Measurements from ENCODE around the gene GFRA4.

The GFRA4 gene

DNA sequence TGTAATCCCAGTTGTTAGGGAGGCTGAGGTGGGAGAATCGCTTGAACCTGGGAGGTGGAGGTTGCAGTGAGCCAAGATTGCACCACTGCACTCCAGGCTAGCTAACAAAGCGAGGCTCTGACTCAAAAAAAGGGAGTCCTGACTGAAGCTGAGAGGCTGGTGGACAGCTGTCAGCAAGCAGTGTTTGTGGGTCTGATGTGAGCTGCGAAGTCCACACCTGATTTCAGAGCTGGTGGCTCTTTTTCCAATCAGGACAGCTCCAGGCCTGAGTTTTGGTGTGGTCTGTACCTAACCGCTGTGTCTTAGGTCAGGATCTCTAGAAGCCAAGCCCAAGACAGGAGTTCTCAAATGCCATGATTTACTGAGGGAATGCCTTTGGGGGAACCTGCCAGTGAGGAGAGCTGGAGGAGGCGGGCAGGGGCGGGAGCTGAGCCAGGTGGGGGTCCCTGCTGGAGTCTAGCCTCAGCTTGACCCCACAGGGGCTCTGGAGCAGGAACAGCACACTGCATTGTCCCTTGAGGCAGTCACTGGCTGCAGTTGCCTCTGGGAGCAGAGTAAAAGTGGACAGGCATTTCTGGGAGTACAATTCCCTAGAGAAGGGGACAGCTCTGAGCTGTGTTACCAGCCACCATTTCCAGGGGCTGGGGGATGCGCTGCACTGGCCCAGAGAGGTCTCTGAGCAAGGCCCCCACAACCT lies 5.0 kb downstream of the GFRA4 start:
- peaks cover 53% of the 10 kb centered on the region for H3K27me3 ChIP-seq (ENCODE audit: control insufficient read depth, insufficient read depth, low read length)
- H3K9ac ChIP-seq (ENCODE audit: low read depth, low read length), result no peak overlapping the region
- no peaks in the 10 kb centered on the region for H3K36me3 ChIP-seq (ENCODE audit: insufficient read depth, low read length)
- H3K9me3 ChIP-seq (replicated peaks; ENCODE audit: low read length), result no peaks in the 10 kb centered on the region
- no peak overlapping the region for H3K4me3 ChIP-seq (ENCODE audit: low read length)
- no peaks in the 10 kb centered on the region for H3K4me1 ChIP-seq (ENCODE audit: control insufficient read depth, insufficient read depth, low read length)
- H3K4me2 ChIP-seq (ENCODE audit: low read length), result no peak overlapping the region

- Histone ChIP-seq H3K9ac (ENCODE audit: low read depth, low read length) (no peak overlapping the region), H3K27me3 (ENCODE audit: control insufficient read depth, insufficient read depth, low read length) (peaks cover 23% of the 10 kb centered on the region), H3K4me2 (ENCODE audit: low read length) (no peak overlapping the region), H3K36me3 (ENCODE audit: insufficient read depth, low read length) (no peaks in the 10 kb centered on the region), H3K4me1 (ENCODE audit: control insufficient read depth, insufficient read depth, low read length) (no peaks in the 10 kb centered on the region), H3K9me3 (replicated peaks; ENCODE audit: low read length) (no peaks in the 10 kb centered on the region), H3K4me3 (ENCODE audit: low read length) (no peak overlapping the region)
Observed at GRCh38 chr20:3655131-3655405, 8.1 kb downstream of the GFRA4 start.

DNA sequence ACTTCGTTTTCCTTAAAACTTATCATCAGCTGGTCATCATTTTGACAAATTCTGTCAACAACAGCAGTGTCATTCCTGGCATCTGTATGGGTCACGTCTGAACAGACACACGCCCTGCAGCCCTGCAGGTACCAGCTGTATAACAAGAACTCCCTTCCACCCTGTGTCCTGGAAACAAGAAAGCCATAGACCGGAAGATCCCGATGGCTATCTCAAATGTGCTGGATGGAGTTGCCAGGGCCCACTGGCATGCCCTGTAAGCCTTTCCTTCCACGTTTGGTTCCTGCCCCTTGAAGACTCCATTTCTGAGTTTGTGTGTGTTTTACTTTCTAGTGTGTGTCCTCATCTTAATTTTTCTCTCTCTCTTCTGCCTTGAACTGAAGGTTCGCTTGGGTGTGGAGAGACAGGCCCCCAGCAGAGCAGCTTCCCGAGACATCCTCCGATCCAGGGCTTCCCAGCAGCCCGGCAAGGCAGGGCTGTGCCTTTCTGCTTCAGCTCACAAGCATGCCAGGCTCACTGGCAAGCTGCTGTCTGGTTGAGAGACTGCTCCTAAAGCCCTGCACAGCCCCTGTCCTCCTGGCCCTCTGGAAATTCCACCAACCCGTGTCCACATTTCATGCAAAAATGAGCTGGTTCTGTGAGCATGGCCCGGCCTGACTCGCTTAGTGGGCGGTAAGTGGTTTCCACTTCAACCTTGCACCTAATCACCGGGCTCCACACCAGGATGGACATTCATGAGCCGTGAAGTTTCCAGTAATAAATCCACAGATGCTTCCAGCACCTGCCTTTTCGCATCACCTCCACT lies 8.7 kb downstream of the GFRA4 start:
- Histone ChIP-seq H3K4me3 (ENCODE audit: low read length) (no peak overlapping the region), H3K4me1 (ENCODE audit: control insufficient read depth, insufficient read depth, low read length) (no peaks in the 10 kb centered on the region), H3K9me3 (replicated peaks; ENCODE audit: low read length) (no peaks in the 10 kb centered on the region), H3K36me3 (ENCODE audit: insufficient read depth, low read length) (no peaks in the 10 kb centered on the region), H3K4me2 (ENCODE audit: low read length) (no peak overlapping the region), H3K27me3 (ENCODE audit: control insufficient read depth, insufficient read depth, low read length) (peaks cover 18% of the 10 kb centered on the region), H3K9ac (ENCODE audit: low read depth, low read length) (no peak overlapping the region)

DNA sequence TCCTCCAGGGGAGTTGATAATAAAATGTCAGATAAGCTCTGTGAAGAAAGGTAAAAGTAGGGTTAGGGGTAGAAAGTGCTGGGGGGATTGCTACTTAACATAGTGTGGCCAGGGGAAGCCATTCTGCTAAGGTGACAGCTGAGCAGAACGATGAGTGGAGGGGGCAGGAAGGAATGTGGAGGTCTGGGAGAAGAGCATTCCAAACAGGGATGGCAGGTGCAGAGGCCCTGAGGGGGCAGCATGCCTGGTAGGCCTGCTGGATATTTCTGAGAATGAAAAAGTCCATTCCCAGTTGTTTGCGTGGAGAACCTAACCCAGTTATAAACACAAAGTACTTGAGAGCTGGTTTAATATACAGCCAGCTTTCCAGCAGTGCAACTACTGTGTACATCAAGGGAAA lies 9.3 kb downstream of the GFRA4 start:
- H3K4me1 ChIP-seq (ENCODE audit: control insufficient read depth, insufficient read depth, low read length), result no peaks in the 10 kb centered on the region
- peaks cover 12% of the 10 kb centered on the region for H3K27me3 ChIP-seq (ENCODE audit: control insufficient read depth, insufficient read depth, low read length)
- no peaks in the 10 kb centered on the region for H3K9me3 ChIP-seq (replicated peaks; ENCODE audit: low read length)
- H3K4me2 ChIP-seq (ENCODE audit: low read length), result no peak overlapping the region
- H3K9ac ChIP-seq (ENCODE audit: low read depth, low read length), result no peak overlapping the region
- no peaks in the 10 kb centered on the region for H3K36me3 ChIP-seq (ENCODE audit: insufficient read depth, low read length)
- H3K4me3 ChIP-seq (ENCODE audit: low read length), result no peak overlapping the region

DNA sequence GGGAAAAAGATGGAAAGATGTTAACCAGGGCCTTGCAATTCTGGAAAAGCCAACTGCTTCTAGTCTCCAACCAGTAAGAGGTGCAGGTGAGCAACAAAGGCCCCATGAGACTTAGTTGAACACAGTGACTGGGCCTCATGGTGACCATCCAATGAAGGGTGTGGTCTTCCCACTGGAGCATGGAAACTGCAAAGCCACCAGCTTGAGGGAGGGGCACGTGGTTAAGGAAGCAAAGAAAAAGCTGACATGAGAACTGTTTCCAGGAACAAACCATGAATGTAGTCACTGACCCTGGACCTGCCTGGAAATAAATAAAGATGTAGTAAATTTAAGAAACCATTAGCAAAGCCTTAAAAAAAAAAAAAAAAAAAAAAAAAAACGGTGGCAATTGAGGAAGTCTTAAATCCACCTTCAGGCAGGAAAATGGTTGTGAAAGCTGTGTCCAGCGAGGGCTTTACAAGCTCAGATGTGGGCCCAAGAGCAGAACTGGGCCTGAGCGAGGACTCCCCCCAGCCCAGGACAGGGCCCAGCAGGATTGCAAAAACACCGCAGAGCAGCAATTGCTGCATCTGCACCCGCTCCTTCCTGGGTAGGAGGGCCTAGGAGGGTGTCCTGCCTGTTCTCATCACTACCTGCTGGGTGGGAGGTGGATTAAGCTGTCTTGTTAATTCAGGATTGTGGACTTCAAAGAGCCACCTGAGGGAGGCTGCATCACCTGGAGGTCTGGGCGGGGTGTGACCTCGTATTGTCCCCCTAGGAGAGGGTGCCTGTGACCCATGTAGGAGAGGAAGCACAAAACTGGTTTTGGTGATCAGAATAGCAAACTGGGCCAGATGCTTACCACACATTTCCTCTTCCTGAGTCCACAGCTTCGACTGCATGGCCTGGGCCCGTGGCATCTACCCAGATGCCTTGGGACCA lies 10.3 kb downstream of the GFRA4 start:
- Histone ChIP-seq H3K4me2 (ENCODE audit: low read length) (no peak overlapping the region), H3K9ac (ENCODE audit: low read depth, low read length) (no peak overlapping the region), H3K27me3 (ENCODE audit: control insufficient read depth, insufficient read depth, low read length) (peaks cover 4% of the 10 kb centered on the region), H3K4me1 (ENCODE audit: control insufficient read depth, insufficient read depth, low read length) (no peaks in the 10 kb centered on the region), H3K36me3 (ENCODE audit: insufficient read depth, low read length) (no peaks in the 10 kb centered on the region), H3K9me3 (replicated peaks; ENCODE audit: low read length) (no peaks in the 10 kb centered on the region), H3K4me3 (ENCODE audit: low read length) (no peak overlapping the region)

- Histone ChIP-seq H3K4me1 (ENCODE audit: control insufficient read depth, insufficient read depth, low read length) (no peaks in the 10 kb centered on the region), H3K4me3 (ENCODE audit: low read length) (no peak overlapping the region), H3K36me3 (ENCODE audit: insufficient read depth, low read length) (no peaks in the 10 kb centered on the region), H3K9ac (ENCODE audit: low read depth, low read length) (no peak overlapping the region), H3K9me3 (replicated peaks; ENCODE audit: low read length) (no peaks in the 10 kb centered on the region), H3K4me2 (ENCODE audit: low read length) (no peak overlapping the region), H3K27me3 (ENCODE audit: control insufficient read depth, insufficient read depth, low read length) (peaks cover under 1% of the 10 kb centered on the region)
Observed at GRCh38 chr20:3652221-3652620, 11.0 kb downstream of the GFRA4 start.

DNA sequence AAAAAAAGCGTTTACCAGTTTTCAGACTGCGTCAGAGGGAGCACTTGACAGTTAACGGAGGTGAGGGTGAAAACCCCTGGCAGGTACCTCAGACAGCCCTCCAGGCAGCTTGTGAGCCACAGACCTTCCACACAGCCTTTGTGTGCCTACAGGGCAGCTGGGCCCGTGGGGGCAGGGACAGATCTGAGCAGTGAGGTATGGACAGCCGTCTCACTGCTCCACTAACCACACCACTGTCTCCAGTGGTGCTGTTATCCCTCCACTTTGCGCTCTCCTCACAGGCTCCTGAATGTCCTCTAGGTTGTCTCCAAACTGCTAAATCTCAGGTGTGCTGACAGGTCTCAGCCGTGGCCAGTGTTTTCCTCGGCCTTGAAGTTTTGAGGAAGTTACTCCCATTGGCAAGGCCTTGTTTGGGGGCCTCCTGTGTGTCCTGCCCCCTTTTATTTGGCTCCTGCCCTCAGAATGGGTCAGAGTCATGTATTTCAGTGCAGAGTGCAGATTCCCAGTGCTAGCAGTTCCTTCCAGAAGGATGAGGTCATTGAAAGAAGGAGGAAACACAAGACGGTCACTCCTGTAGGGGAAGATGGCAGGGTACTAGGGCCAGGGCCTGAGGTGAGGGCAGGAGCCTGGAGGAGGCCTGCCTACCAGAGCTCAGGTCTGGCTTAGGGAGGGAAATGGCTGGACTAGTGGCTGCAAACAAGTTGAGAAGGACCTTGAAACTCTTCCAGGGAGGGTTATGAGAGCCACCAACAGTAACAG lies 11.8 kb downstream of the GFRA4 start:
- H3K27me3 ChIP-seq (ENCODE audit: control insufficient read depth, insufficient read depth, low read length), result no peaks in the 10 kb centered on the region
- H3K4me2 ChIP-seq (ENCODE audit: low read length), result no peak overlapping the region
- no peaks in the 10 kb centered on the region for H3K9me3 ChIP-seq (replicated peaks; ENCODE audit: low read length)
- H3K9ac ChIP-seq (ENCODE audit: low read depth, low read length), result no peak overlapping the region
- no peaks in the 10 kb centered on the region for H3K36me3 ChIP-seq (ENCODE audit: insufficient read depth, low read length)
- H3K4me1 ChIP-seq (ENCODE audit: control insufficient read depth, insufficient read depth, low read length), result no peaks in the 10 kb centered on the region
- no peak overlapping the region for H3K4me3 ChIP-seq (ENCODE audit: low read length)

DNA sequence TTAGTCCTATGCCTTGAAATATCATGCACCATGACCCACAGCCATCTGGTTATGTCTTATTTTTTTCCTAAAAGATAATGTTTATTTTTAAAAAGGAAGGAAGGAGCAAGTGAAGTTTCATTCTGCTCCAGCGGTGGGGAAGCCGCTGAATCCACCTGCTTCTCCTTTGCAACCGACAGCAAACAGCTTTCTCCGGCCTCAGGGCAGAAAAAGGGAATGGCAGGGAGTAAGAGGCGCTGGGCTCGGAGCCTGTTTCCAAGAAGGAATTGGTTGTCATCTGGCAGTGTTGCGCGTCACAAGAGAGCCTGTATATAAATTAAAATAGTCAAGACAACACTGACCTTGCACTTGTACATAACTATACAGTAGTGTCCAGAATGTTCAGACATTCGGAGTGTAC lies 14.2 kb downstream of the GFRA4 start:
- no peak overlapping the region for H3K4me2 ChIP-seq (ENCODE audit: low read length)
- no peaks in the 10 kb centered on the region for H3K27me3 ChIP-seq (ENCODE audit: control insufficient read depth, insufficient read depth, low read length)
- H3K9ac ChIP-seq (ENCODE audit: low read depth, low read length), result no peak overlapping the region
- H3K36me3 ChIP-seq (ENCODE audit: insufficient read depth, low read length), result peaks cover 3% of the 10 kb centered on the region
- H3K4me1 ChIP-seq (ENCODE audit: control insufficient read depth, insufficient read depth, low read length), result no peaks in the 10 kb centered on the region
- H3K9me3 ChIP-seq (replicated peaks; ENCODE audit: low read length), result no peaks in the 10 kb centered on the region
- no peak overlapping the region for H3K4me3 ChIP-seq (ENCODE audit: low read length)

GRCh38 chr20:3647473-3647872 lies 15.7 kb downstream of the GFRA4 start:
- no peaks in the 10 kb centered on the region for H3K27me3 ChIP-seq (ENCODE audit: control insufficient read depth, insufficient read depth, low read length)
- peaks cover 8% of the 10 kb centered on the region for H3K36me3 ChIP-seq (ENCODE audit: insufficient read depth, low read length)
- no peak overlapping the region for H3K9ac ChIP-seq (ENCODE audit: low read depth, low read length)
- no peaks in the 10 kb centered on the region for H3K4me1 ChIP-seq (ENCODE audit: control insufficient read depth, insufficient read depth, low read length)
- H3K9me3 ChIP-seq (replicated peaks; ENCODE audit: low read length), result no peaks in the 10 kb centered on the region
- no peak overlapping the region for H3K4me2 ChIP-seq (ENCODE audit: low read length)
- no peak overlapping the region for H3K4me3 ChIP-seq (ENCODE audit: low read length)

DNA sequence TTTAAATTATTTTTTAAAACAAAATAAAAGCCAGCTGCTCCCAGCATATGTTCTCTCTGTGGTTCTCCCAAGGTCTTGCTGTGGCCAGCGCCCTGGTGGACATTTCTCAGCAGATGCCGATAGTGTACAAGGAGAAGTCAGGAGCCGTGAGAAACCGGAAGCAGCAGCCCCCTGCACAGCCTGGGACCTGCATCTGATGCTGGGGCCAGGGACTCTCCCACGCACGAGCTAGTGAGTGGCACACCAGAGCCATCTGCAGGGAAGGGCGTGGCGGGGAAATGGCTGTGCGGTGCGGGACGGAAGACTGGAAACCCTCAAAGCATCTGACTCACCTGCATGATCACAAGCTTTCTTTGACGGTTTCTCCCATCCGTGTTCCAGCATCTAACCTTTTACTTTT lies 16.5 kb downstream of the GFRA4 start:
- Histone ChIP-seq H3K9ac (ENCODE audit: low read depth, low read length) (no peak overlapping the region), H3K27me3 (ENCODE audit: control insufficient read depth, insufficient read depth, low read length) (no peaks in the 10 kb centered on the region), H3K4me2 (ENCODE audit: low read length) (no peak overlapping the region), H3K9me3 (replicated peaks; ENCODE audit: low read length) (no peaks in the 10 kb centered on the region), H3K36me3 (ENCODE audit: insufficient read depth, low read length) (peaks cover 8% of the 10 kb centered on the region), H3K4me3 (ENCODE audit: low read length) (no peak overlapping the region), H3K4me1 (ENCODE audit: control insufficient read depth, insufficient read depth, low read length) (no peaks in the 10 kb centered on the region)

DNA sequence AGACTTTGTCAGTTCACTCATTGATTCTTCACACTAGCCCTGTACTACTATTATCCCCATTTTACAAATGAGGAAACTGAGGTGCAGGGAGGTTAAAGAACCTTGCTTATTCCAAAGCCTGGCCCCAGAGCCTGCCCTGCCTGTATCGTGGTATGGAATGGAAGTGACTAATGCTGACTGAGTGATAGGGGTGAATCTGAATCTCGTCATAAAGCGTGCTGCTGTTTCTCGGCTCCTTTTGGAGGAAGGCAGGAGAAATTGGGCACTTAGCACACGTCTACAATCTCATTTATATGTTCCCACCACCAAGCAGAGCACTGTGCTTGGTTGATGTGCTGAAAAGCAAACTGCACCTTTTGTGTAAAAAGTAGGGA lies 17.1 kb downstream of the GFRA4 start:
- Histone ChIP-seq H3K9ac (ENCODE audit: low read depth, low read length) (no peak overlapping the region), H3K36me3 (ENCODE audit: insufficient read depth, low read length) (peaks cover 8% of the 10 kb centered on the region), H3K4me3 (ENCODE audit: low read length) (no peak overlapping the region), H3K4me2 (ENCODE audit: low read length) (no peak overlapping the region), H3K27me3 (ENCODE audit: control insufficient read depth, insufficient read depth, low read length) (no peaks in the 10 kb centered on the region), H3K4me1 (ENCODE audit: control insufficient read depth, insufficient read depth, low read length) (no peaks in the 10 kb centered on the region), H3K9me3 (replicated peaks; ENCODE audit: low read length) (no peaks in the 10 kb centered on the region)
